GM12878 (cell line): ENCODE measurements around the gene UQCRH. TPM values are rescaled to one million over a fixed set of nuclear protein-coding genes. Genes with fewer than 3 reads are reported as not detected.

ENCODE experiments used
- ATAC-seq: fragments of 200-7000 bp; cut with Tn5 transposase; 3 replicates; pipeline ENCODE4 v1.9.1; 2020; ENCODE audit warnings: mild to moderate bottlenecking, moderate library complexity
- BruUV-seq: library from RNA; stranded (reverse); fragments of 400-500 nt; replicated peaks from 2 replicates; lab custom pipeline; 2021; lab: Mats Ljungman, UMichigan
- CTCF ChIA-PET: fragments of 300-600 bp; sonication (Branson Sonifier 250); formaldehyde crosslinking; extraction: SDS; loops from one replicate; lab custom pipeline; 2021; ENCODE audit warnings: inconsistent platforms; lab: Yijun Ruan, JAX
- POLR2A ChIA-PET: fragments of 350-600 bp; formaldehyde crosslinking; extraction: SDS; loops from one replicate; lab custom pipeline; 2021; ENCODE audit warnings: inconsistent platforms; lab: Charles Lee
- RAD21 ChIA-PET: fragments of 300-600 bp; sonication (Branson Sonifier 250); formaldehyde crosslinking; loops from one replicate; lab custom pipeline; 2023; ENCODE audit warnings: antibody characterized with exemption; ENCODE audit not compliant: unreplicated experiment; lab: Charles Lee
- SMC1A ChIA-PET: fragments of 300-600 bp; sonication (Branson Sonifier 250); formaldehyde crosslinking; loops from one replicate; lab custom pipeline; 2023; ENCODE audit not compliant: unreplicated experiment, uncharacterized antibody; lab: Charles Lee
- DNase-seq: peaks from one replicate; pipeline ENCODE4 v3.0.0-alpha.2; 2011; ENCODE audit warnings: low read depth, low spot score
- FAIRE-seq: peaks from 3 replicates; lab custom pipeline; 2011; peaks lifted over from hg19 to GRCh38; lab: Jason Lieb, UNC
- H2AFZ ChIP-seq: 2 replicates; pipeline ENCODE4 v1.6.0; 2011; ENCODE audit warnings: low read depth, low read length, control low read depth; ENCODE audit not compliant: control insufficient read depth
- H3K27ac ChIP-seq: 2 replicates; pipeline ENCODE4 v1.5.1; 2011; ENCODE audit warnings: control low read depth; ENCODE audit not compliant: control insufficient read depth, insufficient read depth
- H3K27me3 ChIP-seq, 2 experiments: replicated peaks in 1 of 2; 2 replicates each; pipeline versions ENCODE4 v1.6.0 to v1.6.1; 2011; ENCODE audit warnings: low read length in 1 of 2; ENCODE audit not compliant: control insufficient read depth in 2 of 2, insufficient read depth in 2 of 2
- H3K36me3 ChIP-seq, 2 experiments: 2 replicates each; pipeline ENCODE4 v1.5.1; 2011; ENCODE audit warnings: low read length in 1 of 2; ENCODE audit not compliant: control insufficient read depth in 2 of 2, insufficient read depth in 2 of 2
- H3K4me1 ChIP-seq: 2 replicates; pipeline ENCODE4 v1.6.1; 2011; ENCODE audit warnings: mild to moderate bottlenecking, low read length, moderate library complexity, mixed read lengths; ENCODE audit not compliant: control insufficient read depth, insufficient read depth
- H3K4me2 ChIP-seq: 2 replicates; pipeline ENCODE4 v1.6.0; 2011; ENCODE audit warnings: control low read depth; ENCODE audit not compliant: control insufficient read depth, insufficient read depth
- H3K4me3 ChIP-seq: fragments of 200-600 bp; sonication (generic); 2 replicates; pipeline ENCODE4 v1.5.1; 2016
- H3K79me2 ChIP-seq: 2 replicates; pipeline ENCODE4 v1.6.0; 2011; ENCODE audit warnings: low read length; ENCODE audit not compliant: control insufficient read depth, insufficient read depth
- H3K9ac ChIP-seq: 2 replicates; pipeline ENCODE4 v1.8.0; 2011; ENCODE audit warnings: low read length, control low read depth, mixed read lengths; ENCODE audit not compliant: control insufficient read depth, insufficient read depth
- H3K9me3 ChIP-seq: replicated peaks from 3 replicates; pipeline ENCODE4 v1.5.1; 2011; ENCODE audit warnings: mild to moderate bottlenecking, low read length; ENCODE audit not compliant: control insufficient read depth, insufficient read depth
- H4K20me1 ChIP-seq: 2 replicates; pipeline ENCODE4 v1.6.0; 2011; ENCODE audit not compliant: control insufficient read depth, insufficient read depth
- IKZF2 ChIP-seq, 2 experiments: fragments of 450-650 bp; IDR thresholded peaks; 2 replicates each; pipeline ENCODE4 v1.6.1; 2017; ENCODE audit warnings: mild to moderate bottlenecking in 2 of 2, moderate library complexity in 2 of 2
- ZNF687 ChIP-seq: fragments of 450-650 bp; IDR thresholded peaks from 2 replicates; pipeline ENCODE4 v1.6.1; 2017; ENCODE audit warnings: mild to moderate bottlenecking, moderate library complexity
- WGBS: methylation state at CpG from one replicate; pipeline ENCODE4 v1.1.6; 2016; ENCODE audit warnings: low lambda C conversion rate; ENCODE audit not compliant: insufficient replicate concordance, insufficient coverage; ENCODE audit errors: missing lambda C conversion rate; 5-methylcytosine and 5-hydroxymethylcytosine counted together
- in situ Hi-C: fragments of 300-500 bp; cut with MboI; formaldehyde crosslinking; loops from 9 replicates; pipeline ENCODE4 v1.14.3; 2018; ENCODE audit warnings: mixed read lengths
- intact Hi-C: fragments of 100-400 bp; cut with micrococcal nuclease; formaldehyde crosslinking; loops from one replicate; pipeline ENCODE4 v1.14.2; 2022; ENCODE audit not compliant: unreplicated experiment
- polyA plus RNA-seq, 11 experiments: library from polyadenylated mRNA; depleted of rRNA in 4 of 11; unstranded in 6 of 11; stranded (reverse) in 5 of 11; fragments of >200 nt; fragmentation: Nextera tagmentation in 4 of 11; fragmentation: Illumina TruSeq in 1 of 11; extraction: Ambion mirVana in 4 of 11; extraction: Trizol in 1 of 11; gene quantifications; 1 replicate in 1 of 11; 2 replicates in 10 of 11; pipeline versions ENCODE4 v1.2.1 to v1.2.3, GENCODE V29; 2011 to 2016; ENCODE audit warnings: inconsistent platforms in 2 of 11, missing spikeins in 2 of 11, low read depth in 1 of 11
- total RNA-seq, 4 experiments: library from RNA; depleted of rRNA in 3 of 4; stranded (reverse); fragments of >200 nt in 3 of 4; fragmentation: Illumina TruSeq in 1 of 4; extraction: Trizol in 1 of 4; gene quantifications; 2 replicates each; pipeline versions ENCODE4 v1.2.1 to v1.2.3, GENCODE V29; 2013 to 2021

Gene UQCRH
- total and polyA plus RNA-seq, 10 of the 15 experiments (the other 5 are each of a cell fraction or from before 2014, with no cell fraction given): 363 to 1,782 (median 597) TPM

GRCh38 chr1:46344481-46344880, 41.0 kb downstream of the UQCRH start:
- intact Hi-C loops: loop anchor here (10.0 kb wide), 1 partner anchor 660 kb away; the partner anchor contains the start of genes GPBP1L1 and TMEM69
- TF ChIP-seq ZNF687: no peak
- TF ChIP-seq IKZF2 (IDR thresholded peaks at IDR 0.05): 0 out of 4 replicates have a peak, but pooled peaks of 1 of the 2 experiments have one; percentile 11

More at GRCh38 chr1:46344481-46344880, 41.0 kb downstream of the UQCRH start:
- Histone ChIP-seq H2AFZ (no peak overlapping the region), H3K36me3 (peaks cover 4 to 18% of the 10 kb centered on the region in 2 experiments; a peak in 3 of 4 replicates), H3K79me2 (peaks cover 56% of the 10 kb centered on the region), H3K9ac (no peak overlapping the region; the same call in 1 of the 2 replicates), H3K4me2 (peak overlapping the region; percentile 39), H3K4me3 (no peak overlapping the region), H3K9me3 (no peaks in the 10 kb centered on the region), H3K4me1 (peaks cover 9% of the 10 kb centered on the region; the same call in 1 of the 2 replicates), H3K27me3 (no peaks in the 10 kb centered on the region), H4K20me1 (no peaks in the 10 kb centered on the region), H3K27ac (no peak overlapping the region)
- 89% methylated on average over 3 of the region's 3 CpGs for WGBS
- in situ Hi-C loops: loop anchor here (5.0 kb wide), 1 partner anchor 42 kb away; the partner anchor contains the start of genes LRRC41 and UQCRH
- ChIA-PET SMC1A (interaction anchor here (1.0 to 11.1 kb wide), 9 partner anchors 10 to 100 kb away, joined by 3 to 141 read pairs (median 5); partner anchors contain the start of genes LRRC41 and UQCRH), RAD21 (interaction anchor here (0.7 to 5.6 kb wide), 6 partner anchors 9 to 97 kb away, joined by 3 to 49 read pairs (median 6); partner anchors contain the start of genes LRRC41, RAD54L and UQCRH), CTCF (interaction anchor here (0.8 to 11.4 kb wide), 8 partner anchors 9 to 161 kb away, joined by 3 to 267 read pairs (median 29); partner anchors contain the start of genes LRRC41, RAD54L and UQCRH), POLR2A (interaction anchor here (0.6 to 5.1 kb wide), 8 partner anchors 9 to 331 kb away, joined by 3 to 45 read pairs (median 4); partner anchors contain the start of genes LRRC41 and UQCRH)
- no peak for ATAC-seq
- FAIRE-seq: no peak
- no TSS peak for BruUV-seq
- no peak for DNase-seq
